NB4 (cell line): ENCODE data around the gene KLHDC8B.

Experiments used
- DNase-seq: peaks from one replicate; pipeline ENCODE4 v3.0.0; 2010; ENCODE audit warnings: low read depth
- H3K4me3 ChIP-seq: one replicate; pipeline ENCODE4 v1.5.1; 2011; ENCODE audit warnings: mild to moderate bottlenecking, low read depth, low read length, moderate library complexity
- CTCF ChIP-seq: IDR thresholded peaks from one replicate; pipeline ENCODE4 v1.5.1; 2012; ENCODE audit warnings: low read depth, low read length
- MAX ChIP-seq: IDR thresholded peaks from 2 replicates; pipeline ENCODE4 v1.6.1; 2011; ENCODE audit warnings: low read depth, low read length
- MYC ChIP-seq: IDR thresholded peaks from 2 replicates; pipeline ENCODE4 v1.6.1; 2011; ENCODE audit warnings: low read depth, low read length
- POLR2A ChIP-seq: IDR thresholded peaks from 2 replicates; pipeline ENCODE4 v1.6.1; 2011; ENCODE audit warnings: mild to moderate bottlenecking; ENCODE audit not compliant: insufficient read length; ENCODE audit errors: extremely low read depth

KLHDC8B gene

GRCh38 chr3:49162751-49163419, 8.5 kb upstream of the KLHDC8B start:
- DNase-seq = no peak
- TF ChIP-seq CTCF (no peak), MYC (no peak), MAX (no peak), POLR2A (no peak)
- H3K4me3 ChIP-seq = no peak overlapping the region

- no peak overlapping the region for H3K4me3 ChIP-seq
- DNase-seq = no peak
- no peak for TF ChIP-seq POLR2A
- no peak for TF ChIP-seq CTCF
- no peak for TF ChIP-seq MYC
- TF ChIP-seq MAX = no peak
These were observed 7.8 kb upstream of the KLHDC8B start for GRCh38 chr3:49163609-49164008.

GRCh38 chr3:49164983-49165720, 6.2 kb upstream of the KLHDC8B start:
- no peak for TF ChIP-seq MAX
- TF ChIP-seq POLR2A = no peak
- TF ChIP-seq CTCF = no peak
- no peak for TF ChIP-seq MYC
- H3K4me3 ChIP-seq = peak overlapping the region; percentile 95
- no peak for DNase-seq

GRCh38 chr3:49165771-49166751, 5.3 kb upstream of the KLHDC8B start, which contains the start of gene CCDC71:
Gene CCDC71 (minus strand): TSS chr3:49166331. CDS start chr3:49164208, 2,123 bp downstream.
- DNase-seq = peak; percentile 87
- TF ChIP-seq MYC (0 out of 2 replicates have a peak, but pooled peaks have one; percentile 23), MAX (peak; percentile 68), CTCF (no peak), POLR2A (peak; percentile 81)
- peak within 1 kb of the TSS; percentile 95 for H3K4me3 ChIP-seq
